Measurements from ENCODE around the gene TRMO.
"Not testable (repeated sequence)": the region's sequence is repeated elsewhere in the genome, so short reads cannot be mapped to it uniquely, and the experiment has no call there.

The TRMO gene

GRCh38 chr9:97921959-97922724, at the start of gene TRMO:
TSS of gene TRMO (minus strand) at chr9:97922500. CDS start at chr9:97922493, 7 bp downstream.
- peak; percentile 97 to 100 (median 99) for DNase-seq

- DNase-seq: peak in 2 of 6 experiments; percentile 35 to 43
These were observed 47.9 kb upstream of the TRMO start for GRCh38 chr9:97970165-97970564.

GRCh38 chr9:97969014-97969413, 46.7 kb upstream of the TRMO start:
- no peak for DNase-seq

GRCh38 chr9:97966493-97966892, 44.2 kb upstream of the TRMO start:
- no peak for DNase-seq

GRCh38 chr9:97964901-97965300, 42.6 kb upstream of the TRMO start:
- DNase-seq: no peak

- DNase-seq: no peak
These were observed 40.9 kb upstream of the TRMO start for GRCh38 chr9:97963232-97963631.

- no peak for DNase-seq
These were observed 40.3 kb upstream of the TRMO start for GRCh38 chr9:97962575-97962974.

GRCh38 chr9:97962136-97962535, 39.8 kb upstream of the TRMO start:
- DNase-seq: no peak

- no peak for DNase-seq
These were observed 39.1 kb upstream of the TRMO start for GRCh38 chr9:97961361-97961760.

- not testable (repeated sequence) for DNase-seq
These were observed 38.5 kb upstream of the TRMO start for GRCh38 chr9:97960678-97961328.

- no peak for DNase-seq
These were observed 37.3 kb upstream of the TRMO start for GRCh38 chr9:97959585-97959984.

GRCh38 chr9:97958812-97959511, 36.7 kb upstream of the TRMO start:
- DNase-seq: no peak

- no peak for DNase-seq
These were observed 34.0 kb upstream of the TRMO start for GRCh38 chr9:97956331-97956730.

- DNase-seq: peak; percentile 8 to 70 (median 46)
These were observed 32.3 kb upstream of the TRMO start for GRCh38 chr9:97954550-97954989.

- peak in 1 of 6 experiments; percentile 16 for DNase-seq
These were observed 28.6 kb upstream of the TRMO start for GRCh38 chr9:97950873-97951272.

- not testable (repeated sequence) for DNase-seq
These were observed 24.8 kb upstream of the TRMO start for GRCh38 chr9:97947094-97947493.

GRCh38 chr9:97945470-97945869, 23.2 kb upstream of the TRMO start:
- DNase-seq: not testable (repeated sequence)

- DNase-seq: no peak
These were observed 22.3 kb upstream of the TRMO start for GRCh38 chr9:97944612-97945011.

- no peak for DNase-seq
These were observed 21.1 kb upstream of the TRMO start for GRCh38 chr9:97943308-97943855.

GRCh38 chr9:97941323-97941722, 19.0 kb upstream of the TRMO start:
- DNase-seq: no peak

GRCh38 chr9:97940741-97941140, 18.4 kb upstream of the TRMO start:
- no peak for DNase-seq

- DNase-seq: no peak
These were observed 17.9 kb upstream of the TRMO start for GRCh38 chr9:97940233-97940632.

- DNase-seq: peak in 5 of 6 experiments; percentile 5 to 66 (median 44)
These were observed 15.9 kb upstream of the TRMO start, which contains the start of gene HEMGN for GRCh38 chr9:97938081-97938644. TSS of gene HEMGN (minus strand) at chr9:97938172. CDS start at chr9:97938136, 36 bp downstream.
